Measurements from ENCODE around the gene CRABP2. TPM values are rescaled to one million over a fixed set of nuclear protein-coding genes. Genes with fewer than 3 reads are reported as not detected.
A peak's percentile ranks its signal among the peaks of the same experiment; 100 is the strongest.

CRABP2 gene
- total and polyA plus RNA-seq, 2 of the 13 experiments (the other 11 are each of a cell fraction or from before 2014, with no cell fraction given) = 0.40 to 0.60 TPM

DNA sequence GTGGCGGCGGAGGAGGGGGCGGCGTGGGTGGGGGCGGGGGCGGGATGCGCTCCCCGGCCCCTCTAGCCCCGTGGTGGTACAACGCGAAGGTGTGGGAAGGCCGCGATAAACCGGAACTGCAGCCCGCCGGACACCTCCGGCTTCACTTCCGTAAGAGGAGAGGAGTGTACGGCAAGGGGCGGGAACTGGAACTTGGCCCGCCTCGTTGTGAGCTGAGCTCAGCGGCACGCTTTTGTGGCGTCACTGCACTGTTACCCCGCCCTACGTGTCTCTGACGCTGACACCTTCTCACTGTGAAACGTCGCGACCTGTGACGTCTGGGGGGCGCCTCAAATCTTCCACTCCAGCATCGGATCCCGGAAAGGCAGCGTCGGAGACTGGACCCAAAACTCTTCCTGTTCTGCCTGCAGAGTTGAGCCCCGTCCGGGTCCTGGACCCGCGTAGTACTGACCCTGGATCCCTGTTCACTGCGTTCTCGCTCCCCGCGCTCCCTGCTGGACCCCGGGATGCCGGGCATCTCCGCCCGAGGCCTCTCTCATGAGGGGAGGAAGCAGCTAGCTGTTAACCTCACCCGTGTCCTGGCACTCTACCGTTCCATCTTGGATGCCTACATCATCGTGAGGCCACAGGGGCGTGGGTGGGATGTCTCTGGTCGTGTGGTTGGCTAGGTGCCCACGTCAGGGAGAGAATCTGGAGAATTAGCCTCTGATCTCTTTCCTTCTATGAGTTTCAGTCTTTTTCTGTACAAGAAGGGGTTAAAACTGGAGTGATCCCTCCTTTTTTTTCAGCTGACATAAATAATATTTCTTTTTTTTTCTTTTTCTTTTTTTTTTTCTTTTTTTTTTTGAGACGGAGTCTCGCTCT lies 23.4 kb upstream of the CRABP2 start, which contains the start of gene ISG20L2 (continued):
- TF ChIP-seq, protein P1, sequence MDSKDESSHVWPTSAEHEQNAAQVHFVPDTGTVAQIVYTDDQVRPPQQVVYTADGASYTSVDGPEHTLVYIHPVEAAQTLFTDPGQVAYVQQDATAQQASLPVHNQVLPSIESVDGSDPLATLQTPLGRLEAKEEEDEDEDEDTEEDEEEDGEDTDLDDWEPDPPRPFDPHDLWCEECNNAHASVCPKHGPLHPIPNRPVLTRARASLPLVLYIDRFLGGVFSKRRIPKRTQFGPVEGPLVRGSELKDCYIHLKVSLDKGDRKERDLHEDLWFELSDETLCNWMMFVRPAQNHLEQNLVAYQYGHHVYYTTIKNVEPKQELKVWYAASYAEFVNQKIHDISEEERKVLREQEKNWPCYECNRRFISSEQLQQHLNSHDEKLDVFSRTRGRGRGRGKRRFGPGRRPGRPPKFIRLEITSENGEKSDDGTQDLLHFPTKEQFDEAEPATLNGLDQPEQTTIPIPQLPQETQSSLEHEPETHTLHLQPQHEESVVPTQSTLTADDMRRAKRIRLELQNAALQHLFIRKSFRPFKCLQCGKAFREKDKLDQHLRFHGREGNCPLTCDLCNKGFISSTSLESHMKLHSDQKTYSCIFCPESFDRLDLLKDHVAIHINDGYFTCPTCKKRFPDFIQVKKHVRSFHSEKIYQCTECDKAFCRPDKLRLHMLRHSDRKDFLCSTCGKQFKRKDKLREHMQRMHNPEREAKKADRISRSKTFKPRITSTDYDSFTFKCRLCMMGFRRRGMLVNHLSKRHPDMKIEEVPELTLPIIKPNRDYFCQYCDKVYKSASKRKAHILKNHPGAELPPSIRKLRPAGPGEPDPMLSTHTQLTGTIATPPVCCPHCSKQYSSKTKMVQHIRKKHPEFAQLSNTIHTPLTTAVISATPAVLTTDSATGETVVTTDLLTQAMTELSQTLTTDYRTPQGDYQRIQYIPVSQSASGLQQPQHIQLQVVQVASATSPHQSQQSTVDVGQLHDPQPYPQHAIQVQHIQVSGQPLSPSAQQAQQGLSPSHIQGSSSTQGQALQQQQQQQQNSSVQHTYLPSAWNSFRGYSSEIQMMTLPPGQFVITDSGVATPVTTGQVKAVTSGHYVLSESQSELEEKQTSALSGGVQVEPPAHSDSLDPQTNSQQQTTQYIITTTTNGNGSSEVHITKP (CRISPR knock-in tag; IDR thresholded peaks at IDR 0.05; ENCODE audit: low read depth) = no peak
- TF ChIP-seq, protein P2, sequence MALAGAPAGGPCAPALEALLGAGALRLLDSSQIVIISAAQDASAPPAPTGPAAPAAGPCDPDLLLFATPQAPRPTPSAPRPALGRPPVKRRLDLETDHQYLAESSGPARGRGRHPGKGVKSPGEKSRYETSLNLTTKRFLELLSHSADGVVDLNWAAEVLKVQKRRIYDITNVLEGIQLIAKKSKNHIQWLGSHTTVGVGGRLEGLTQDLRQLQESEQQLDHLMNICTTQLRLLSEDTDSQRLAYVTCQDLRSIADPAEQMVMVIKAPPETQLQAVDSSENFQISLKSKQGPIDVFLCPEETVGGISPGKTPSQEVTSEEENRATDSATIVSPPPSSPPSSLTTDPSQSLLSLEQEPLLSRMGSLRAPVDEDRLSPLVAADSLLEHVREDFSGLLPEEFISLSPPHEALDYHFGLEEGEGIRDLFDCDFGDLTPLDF (CRISPR knock-in tag; IDR thresholded peaks at IDR 0.05) = no peak
- TF ChIP-seq ZZZ3 (CRISPR knock-in tag; IDR thresholded peaks at IDR 0.05; ENCODE audit: borderline replicate concordance) = no peak
- TF ChIP-seq HNRNPK (IDR thresholded peaks at IDR 0.05; ENCODE audit: low read depth, low read length, poor library complexity, severe bottlenecking) = no peak
- TF ChIP-seq, protein P3, sequence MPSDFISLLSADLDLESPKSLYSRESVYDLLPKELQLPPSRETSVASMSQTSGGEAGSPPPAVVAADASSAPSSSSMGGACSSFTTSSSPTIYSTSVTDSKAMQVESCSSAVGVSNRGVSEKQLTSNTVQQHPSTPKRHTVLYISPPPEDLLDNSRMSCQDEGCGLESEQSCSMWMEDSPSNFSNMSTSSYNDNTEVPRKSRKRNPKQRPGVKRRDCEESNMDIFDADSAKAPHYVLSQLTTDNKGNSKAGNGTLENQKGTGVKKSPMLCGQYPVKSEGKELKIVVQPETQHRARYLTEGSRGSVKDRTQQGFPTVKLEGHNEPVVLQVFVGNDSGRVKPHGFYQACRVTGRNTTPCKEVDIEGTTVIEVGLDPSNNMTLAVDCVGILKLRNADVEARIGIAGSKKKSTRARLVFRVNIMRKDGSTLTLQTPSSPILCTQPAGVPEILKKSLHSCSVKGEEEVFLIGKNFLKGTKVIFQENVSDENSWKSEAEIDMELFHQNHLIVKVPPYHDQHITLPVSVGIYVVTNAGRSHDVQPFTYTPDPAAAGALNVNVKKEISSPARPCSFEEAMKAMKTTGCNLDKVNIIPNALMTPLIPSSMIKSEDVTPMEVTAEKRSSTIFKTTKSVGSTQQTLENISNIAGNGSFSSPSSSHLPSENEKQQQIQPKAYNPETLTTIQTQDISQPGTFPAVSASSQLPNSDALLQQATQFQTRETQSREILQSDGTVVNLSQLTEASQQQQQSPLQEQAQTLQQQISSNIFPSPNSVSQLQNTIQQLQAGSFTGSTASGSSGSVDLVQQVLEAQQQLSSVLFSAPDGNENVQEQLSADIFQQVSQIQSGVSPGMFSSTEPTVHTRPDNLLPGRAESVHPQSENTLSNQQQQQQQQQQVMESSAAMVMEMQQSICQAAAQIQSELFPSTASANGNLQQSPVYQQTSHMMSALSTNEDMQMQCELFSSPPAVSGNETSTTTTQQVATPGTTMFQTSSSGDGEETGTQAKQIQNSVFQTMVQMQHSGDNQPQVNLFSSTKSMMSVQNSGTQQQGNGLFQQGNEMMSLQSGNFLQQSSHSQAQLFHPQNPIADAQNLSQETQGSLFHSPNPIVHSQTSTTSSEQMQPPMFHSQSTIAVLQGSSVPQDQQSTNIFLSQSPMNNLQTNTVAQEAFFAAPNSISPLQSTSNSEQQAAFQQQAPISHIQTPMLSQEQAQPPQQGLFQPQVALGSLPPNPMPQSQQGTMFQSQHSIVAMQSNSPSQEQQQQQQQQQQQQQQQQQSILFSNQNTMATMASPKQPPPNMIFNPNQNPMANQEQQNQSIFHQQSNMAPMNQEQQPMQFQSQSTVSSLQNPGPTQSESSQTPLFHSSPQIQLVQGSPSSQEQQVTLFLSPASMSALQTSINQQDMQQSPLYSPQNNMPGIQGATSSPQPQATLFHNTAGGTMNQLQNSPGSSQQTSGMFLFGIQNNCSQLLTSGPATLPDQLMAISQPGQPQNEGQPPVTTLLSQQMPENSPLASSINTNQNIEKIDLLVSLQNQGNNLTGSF (CRISPR knock-in tag; IDR thresholded peaks at IDR 0.05) = peak; percentile 81; the same call in 1 of the 2 replicates
- TF ChIP-seq HMGA1 (CRISPR knock-in tag; conservative IDR thresholded peaks at IDR 0.05) = no peak
- TF ChIP-seq KLF16 (CRISPR knock-in tag; IDR thresholded peaks at IDR 0.05) = 0 out of 4 replicates have a peak, but pooled peaks of 1 of the 2 experiments have one; percentile 37
- TF ChIP-seq SIX4 (CRISPR knock-in tag; IDR thresholded peaks at IDR 0.05) = peak; percentile 83
- TF ChIP-seq CHD4 (IDR thresholded peaks at IDR 0.05; ENCODE audit: borderline replicate concordance, low read length) = no peak
